Activated CD4-positive, alpha-beta T cell treated with anti-CD3 and anti-CD28 coated beads, Interleukin-2, amount 10 ng/mL, durations not matched to agents 7 days and 5 days (primary cell): ENCODE results near the gene NMT1. TPM values are rescaled to one million over a fixed set of nuclear protein-coding genes. Genes with fewer than 3 reads are reported as not detected.
A peak's percentile ranks its signal among the peaks of the same experiment; 100 is the strongest.
"Not testable (repeated sequence)": the region's sequence is repeated elsewhere in the genome, so short reads cannot be mapped to it uniquely, and the experiment has no call there.

Source experiments
- CTCF ChIA-PET: fragments of 350-600 bp; sonication (Branson Sonifier 250); formaldehyde crosslinking; loops from one replicate; lab custom pipeline; 2021; ENCODE audit warnings: antibody characterized with exemption; lab: Charles Lee
- POLR2A ChIA-PET: fragments of 350-600 bp; sonication (Branson Sonifier 250); formaldehyde crosslinking; loops from one replicate; lab custom pipeline; 2021; ENCODE audit warnings: antibody characterized with exemption; lab: Charles Lee
- DNase-seq: peaks from one replicate; pipeline ENCODE4 v3.0.0-alpha.2; 2020
- H3K27ac Mint-ChIP-seq: one replicate; pipeline ENCODE4 v1.8.0; 2021; ENCODE audit warnings: mild to moderate bottlenecking, moderate library complexity, mixed read lengths
- H3K27me3 Mint-ChIP-seq: one replicate; pipeline ENCODE4 v1.8.0; 2021; ENCODE audit warnings: mixed read lengths
- H3K36me3 Mint-ChIP-seq: one replicate; pipeline ENCODE4 v1.8.0; 2021; ENCODE audit warnings: low read depth, mixed read lengths
- H3K4me1 Mint-ChIP-seq: one replicate; pipeline ENCODE4 v1.8.0; 2021; ENCODE audit warnings: mixed read lengths
- H3K4me3 Mint-ChIP-seq: one replicate; pipeline ENCODE4 v1.8.0; 2021; ENCODE audit warnings: mild to moderate bottlenecking, moderate library complexity, mixed read lengths
- H3K9me3 Mint-ChIP-seq: one replicate; pipeline ENCODE4 v1.8.0; 2021; ENCODE audit warnings: mixed read lengths
- total RNA-seq, 2 experiments: library from RNA; stranded (reverse); gene quantifications; one replicate each; pipeline ENCODE4 v1.2.3, GENCODE V29; 2021

Gene NMT1
- total RNA-seq, 2 experiments from 2014 or later = 118 to 138 TPM

- H3K27ac Mint-ChIP-seq = peak overlapping the region; percentile 25
Measured at GRCh38 chr17:45042346-45043120, 18.6 kb upstream of the NMT1 start.

GRCh38 chr17:45043813-45044540 lies 17.1 kb upstream of the NMT1 start:
- POLR2A ChIA-PET = no interaction called here
- CTCF ChIA-PET = interaction anchor here (0.6 to 2.0 kb wide), 3 partner anchors 21 to 329 kb away, joined by 3 to 5 read pairs (median 4); no protein-coding TSS in a partner anchor
- Mint-ChIP-seq H3K4me3 (no peak overlapping the region), H3K27ac (no peak overlapping the region), H3K9me3 (no peaks in the 10 kb centered on the region), H3K36me3 (peaks cover 9% of the 10 kb centered on the region), H3K27me3 (no peaks in the 10 kb centered on the region), H3K4me1 (peaks cover 26% of the 10 kb centered on the region)
- DNase-seq = no peak

More at GRCh38 chr17:45042346-45043120, 18.6 kb upstream of the NMT1 start:
- ChIA-PET POLR2A (interaction anchor here (0.6 to 0.8 kb wide), 2 partner anchors 8 to 121 kb away, joined by 3 to 5 read pairs; no protein-coding TSS in a partner anchor), CTCF (interaction anchor here (0.6 to 0.9 kb wide), 4 partner anchors 8 to 1077 kb away, joined by 3 read pairs; partner anchors contain the start of gene GRN)
- H3K36me3 Mint-ChIP-seq = peaks cover 9% of the 10 kb centered on the region
- no peak overlapping the region for H3K4me3 Mint-ChIP-seq
- DNase-seq = no peak
- H3K27me3 Mint-ChIP-seq = no peaks in the 10 kb centered on the region
- H3K4me1 Mint-ChIP-seq = peaks cover 20% of the 10 kb centered on the region
- no peaks in the 10 kb centered on the region for H3K9me3 Mint-ChIP-seq

GRCh38 chr17:45046537-45047125 lies 14.5 kb upstream of the NMT1 start:
- Mint-ChIP-seq H3K27ac (no peak overlapping the region), H3K27me3 (no peaks in the 10 kb centered on the region), H3K36me3 (peaks cover 16% of the 10 kb centered on the region), H3K4me3 (no peak overlapping the region), H3K4me1 (peaks cover 43% of the 10 kb centered on the region), H3K9me3 (no peaks in the 10 kb centered on the region)
- no peak for DNase-seq
- CTCF ChIA-PET = interaction anchor here (0.6 to 3.0 kb wide), 4 partner anchors 8 to 102 kb away, joined by 3 to 10 read pairs (median 4); partner anchors contain the start of gene ACBD4
- POLR2A ChIA-PET = no interaction called here

GRCh38 chr17:45048795-45049563 lies 12.1 kb upstream of the NMT1 start:
- no peaks in the 10 kb centered on the region for H3K27me3 Mint-ChIP-seq
- ChIA-PET CTCF (interaction anchor here (0.5 to 3.0 kb wide), 14 partner anchors 10 to 314 kb away, joined by 3 to 14 read pairs (median 5); partner anchors contain the start of genes ACBD4, NMT1 and PLCD3), POLR2A (interaction anchor here (0.6 kb wide), 3 partner anchors 12 to 1625 kb away, joined by 3 to 7 read pairs (median 4); partner anchors contain the start of gene NMT1)
- peaks cover 44% of the 10 kb centered on the region for H3K4me1 Mint-ChIP-seq
- H3K9me3 Mint-ChIP-seq = no peaks in the 10 kb centered on the region
- H3K4me3 Mint-ChIP-seq = peak overlapping the region; percentile 85
- peaks cover 21% of the 10 kb centered on the region for H3K36me3 Mint-ChIP-seq
- H3K27ac Mint-ChIP-seq = peak overlapping the region; percentile 95
- no peak for DNase-seq

GRCh38 chr17:45050481-45051059 lies 10.5 kb upstream of the NMT1 start:
- Mint-ChIP-seq H3K4me1 (peaks cover 51% of the 10 kb centered on the region), H3K4me3 (peak overlapping the region; percentile 85), H3K9me3 (no peaks in the 10 kb centered on the region), H3K36me3 (peaks cover 27% of the 10 kb centered on the region), H3K27ac (peak overlapping the region; percentile 95), H3K27me3 (no peaks in the 10 kb centered on the region)
- CTCF ChIA-PET = interaction anchor here (0.8 to 2.5 kb wide), 6 partner anchors 8 to 98 kb away, joined by 3 to 14 read pairs (median 4); partner anchors contain the start of genes ACBD4 and NMT1
- POLR2A ChIA-PET = interaction anchor here (0.6 to 1.1 kb wide), 4 partner anchors 8 to 35 kb away, joined by 3 to 11 read pairs (median 6); partner anchors contain the start of gene NMT1
- peak; percentile 46 for DNase-seq

- Mint-ChIP-seq H3K27me3 (no peaks in the 10 kb centered on the region), H3K36me3 (peaks cover 24% of the 10 kb centered on the region), H3K27ac (peak within 1 kb of the TSS; percentile 97), H3K4me3 (peak within 1 kb of the TSS; percentile 85), H3K4me1 (peaks cover 54% of the 10 kb centered on the region), H3K9me3 (no peaks in the 10 kb centered on the region)
- peak; percentile 92 for DNase-seq
- ChIA-PET POLR2A (interaction anchor here (1.0 to 1.1 kb wide), 2 partner anchors 8 to 10 kb away, joined by 3 to 11 read pairs; partner anchors contain the start of gene NMT1), CTCF (interaction anchor here (0.8 to 2.5 kb wide), 4 partner anchors 9 to 98 kb away, joined by 3 to 14 read pairs (median 4); partner anchors contain the start of gene ACBD4)
Measured at GRCh38 chr17:45051060-45051719, 9.9 kb upstream of the NMT1 start, which contains the start of gene DCAKD. DCAKD (minus strand) TSS chr17:45051632; CDS start chr17:45034885, 16,747 bp downstream.

GRCh38 chr17:45051720-45052051 lies 9.4 kb upstream of the NMT1 start:
- Mint-ChIP-seq H3K4me3 (peak overlapping the region; percentile 85), H3K4me1 (peaks cover 52% of the 10 kb centered on the region), H3K36me3 (peaks cover 22% of the 10 kb centered on the region), H3K27ac (peak overlapping the region; percentile 97)
- H3K27me3 Mint-ChIP-seq, POLR2A ChIA-PET, CTCF ChIA-PET, H3K9me3 Mint-ChIP-seq, DNase-seq: not testable (repeated sequence)

- Mint-ChIP-seq H3K9me3 (no peaks in the 10 kb centered on the region), H3K4me1 (peaks cover 48% of the 10 kb centered on the region)
- POLR2A ChIA-PET = no interaction called here
Measured at GRCh38 chr17:45052052-45052772, 8.9 kb upstream of the NMT1 start.

GRCh38 chr17:45060382-45060796 lies 728 bp upstream of the NMT1 start:
- H3K4me3 Mint-ChIP-seq = peak overlapping the region; percentile 100
- CTCF ChIA-PET = interaction anchor here (0.9 to 5.0 kb wide), 4 partner anchors 11 to 75 kb away, joined by 3 to 26 read pairs (median 5); partner anchors contain the start of gene ACBD4
- POLR2A ChIA-PET = interaction anchor here (2.2 kb wide), 1 partner anchor 10 kb away, joined by 11 read pairs; no protein-coding TSS in a partner anchor
- peaks cover 29% of the 10 kb centered on the region for H3K36me3 Mint-ChIP-seq
- no peak for DNase-seq
- H3K4me1 Mint-ChIP-seq = peaks cover 43% of the 10 kb centered on the region
- H3K27ac Mint-ChIP-seq = peak overlapping the region; percentile 100
- no peaks in the 10 kb centered on the region for H3K27me3 Mint-ChIP-seq
- H3K9me3 Mint-ChIP-seq = no peaks in the 10 kb centered on the region

More at GRCh38 chr17:45052052-45052772, 8.9 kb upstream of the NMT1 start:
- Mint-ChIP-seq H3K27me3 (no peaks in the 10 kb centered on the region), H3K4me3 (peak overlapping the region; percentile 79), H3K36me3 (peaks cover 20% of the 10 kb centered on the region), H3K27ac (peak overlapping the region; percentile 97)
- CTCF ChIA-PET = no interaction called here
- DNase-seq = peak; percentile 78

GRCh38 chr17:45061606-45062205 lies 589 bp downstream of the NMT1 start:
- DNase-seq = no peak
- peak overlapping the region; percentile 100 for H3K4me3 Mint-ChIP-seq
- peaks cover 37% of the 10 kb centered on the region for H3K4me1 Mint-ChIP-seq
- H3K27me3 Mint-ChIP-seq = no peaks in the 10 kb centered on the region
- H3K27ac Mint-ChIP-seq = peak overlapping the region; percentile 100
- ChIA-PET CTCF (interaction anchor here (0.7 to 5.0 kb wide), 6 partner anchors 10 to 284 kb away, joined by 3 to 26 read pairs (median 3); partner anchors contain the start of gene ACBD4), POLR2A (interaction anchor here (0.6 to 2.2 kb wide), 3 partner anchors 11 to 12 kb away, joined by 3 to 11 read pairs (median 3); no protein-coding TSS in a partner anchor)
- H3K9me3 Mint-ChIP-seq = no peaks in the 10 kb centered on the region
- peaks cover 29% of the 10 kb centered on the region for H3K36me3 Mint-ChIP-seq
